ENCODE results near the gene MAIP1.

- TF ChIP-seq, protein P1, sequence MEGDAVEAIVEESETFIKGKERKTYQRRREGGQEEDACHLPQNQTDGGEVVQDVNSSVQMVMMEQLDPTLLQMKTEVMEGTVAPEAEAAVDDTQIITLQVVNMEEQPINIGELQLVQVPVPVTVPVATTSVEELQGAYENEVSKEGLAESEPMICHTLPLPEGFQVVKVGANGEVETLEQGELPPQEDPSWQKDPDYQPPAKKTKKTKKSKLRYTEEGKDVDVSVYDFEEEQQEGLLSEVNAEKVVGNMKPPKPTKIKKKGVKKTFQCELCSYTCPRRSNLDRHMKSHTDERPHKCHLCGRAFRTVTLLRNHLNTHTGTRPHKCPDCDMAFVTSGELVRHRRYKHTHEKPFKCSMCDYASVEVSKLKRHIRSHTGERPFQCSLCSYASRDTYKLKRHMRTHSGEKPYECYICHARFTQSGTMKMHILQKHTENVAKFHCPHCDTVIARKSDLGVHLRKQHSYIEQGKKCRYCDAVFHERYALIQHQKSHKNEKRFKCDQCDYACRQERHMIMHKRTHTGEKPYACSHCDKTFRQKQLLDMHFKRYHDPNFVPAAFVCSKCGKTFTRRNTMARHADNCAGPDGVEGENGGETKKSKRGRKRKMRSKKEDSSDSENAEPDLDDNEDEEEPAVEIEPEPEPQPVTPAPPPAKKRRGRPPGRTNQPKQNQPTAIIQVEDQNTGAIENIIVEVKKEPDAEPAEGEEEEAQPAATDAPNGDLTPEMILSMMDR (conservative IDR thresholded peaks at IDR 0.05): peak; percentile 42
- TF ChIP-seq ZFX (IDR thresholded peaks at IDR 0.05): no peak
Measured at GRCh38 chr2:199940373-199940772, 15.0 kb upstream of the MAIP1 start.

Measured in C4-2B (cell line).